Ishikawa (cell line): ENCODE results near the gene SOCS2.

ENCODE experiments used
- EP300 ChIP-seq: IDR thresholded peaks from 2 replicates; pipeline ENCODE4 v1.6.1; 2012; ENCODE audit warnings: borderline replicate concordance
- TF ChIP-seq, protein P1 (sequence below): IDR thresholded peaks from 2 replicates; pipeline ENCODE4 v1.6.1; 2012; ENCODE audit warnings: low read depth, mild to moderate bottlenecking
- TF ChIP-seq, protein P2 (sequence below): IDR thresholded peaks from 2 replicates; pipeline ENCODE4 v1.6.1; 2012

DNA sequence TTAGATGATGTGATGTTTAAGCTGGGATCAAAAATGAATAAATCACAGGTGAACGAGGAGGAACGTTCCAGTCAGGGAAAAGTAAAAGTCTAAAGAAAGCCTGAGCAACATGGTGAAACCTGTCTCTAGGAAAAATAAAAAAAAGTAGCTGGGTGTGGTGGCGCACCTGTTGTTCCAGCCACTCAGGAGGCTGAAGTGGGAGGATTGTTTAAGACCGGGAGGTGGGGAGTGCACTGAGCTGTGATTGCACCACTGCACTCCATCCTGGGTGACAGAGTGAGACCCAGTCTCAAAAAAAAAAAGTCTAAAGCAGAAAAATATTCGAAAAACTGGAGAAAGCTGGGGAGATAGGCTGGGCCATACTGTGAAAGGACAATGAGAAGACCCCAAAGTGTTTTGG is 39.2 kb upstream of the SOCS2 start:
- TF ChIP-seq EP300: no peak
- TF ChIP-seq, protein P1, sequence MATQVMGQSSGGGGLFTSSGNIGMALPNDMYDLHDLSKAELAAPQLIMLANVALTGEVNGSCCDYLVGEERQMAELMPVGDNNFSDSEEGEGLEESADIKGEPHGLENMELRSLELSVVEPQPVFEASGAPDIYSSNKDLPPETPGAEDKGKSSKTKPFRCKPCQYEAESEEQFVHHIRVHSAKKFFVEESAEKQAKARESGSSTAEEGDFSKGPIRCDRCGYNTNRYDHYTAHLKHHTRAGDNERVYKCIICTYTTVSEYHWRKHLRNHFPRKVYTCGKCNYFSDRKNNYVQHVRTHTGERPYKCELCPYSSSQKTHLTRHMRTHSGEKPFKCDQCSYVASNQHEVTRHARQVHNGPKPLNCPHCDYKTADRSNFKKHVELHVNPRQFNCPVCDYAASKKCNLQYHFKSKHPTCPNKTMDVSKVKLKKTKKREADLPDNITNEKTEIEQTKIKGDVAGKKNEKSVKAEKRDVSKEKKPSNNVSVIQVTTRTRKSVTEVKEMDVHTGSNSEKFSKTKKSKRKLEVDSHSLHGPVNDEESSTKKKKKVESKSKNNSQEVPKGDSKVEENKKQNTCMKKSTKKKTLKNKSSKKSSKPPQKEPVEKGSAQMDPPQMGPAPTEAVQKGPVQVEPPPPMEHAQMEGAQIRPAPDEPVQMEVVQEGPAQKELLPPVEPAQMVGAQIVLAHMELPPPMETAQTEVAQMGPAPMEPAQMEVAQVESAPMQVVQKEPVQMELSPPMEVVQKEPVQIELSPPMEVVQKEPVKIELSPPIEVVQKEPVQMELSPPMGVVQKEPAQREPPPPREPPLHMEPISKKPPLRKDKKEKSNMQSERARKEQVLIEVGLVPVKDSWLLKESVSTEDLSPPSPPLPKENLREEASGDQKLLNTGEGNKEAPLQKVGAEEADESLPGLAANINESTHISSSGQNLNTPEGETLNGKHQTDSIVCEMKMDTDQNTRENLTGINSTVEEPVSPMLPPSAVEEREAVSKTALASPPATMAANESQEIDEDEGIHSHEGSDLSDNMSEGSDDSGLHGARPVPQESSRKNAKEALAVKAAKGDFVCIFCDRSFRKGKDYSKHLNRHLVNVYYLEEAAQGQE: no peak
- TF ChIP-seq, protein P2, sequence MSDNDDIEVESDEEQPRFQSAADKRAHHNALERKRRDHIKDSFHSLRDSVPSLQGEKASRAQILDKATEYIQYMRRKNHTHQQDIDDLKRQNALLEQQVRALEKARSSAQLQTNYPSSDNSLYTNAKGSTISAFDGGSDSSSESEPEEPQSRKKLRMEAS: no peak
